DMS53 (cell line): ENCODE data around the gene SNRPA.
"Not testable (repeated sequence)": the region's sequence is repeated elsewhere in the genome, so short reads cannot be mapped to it uniquely, and the experiment has no call there.

Experiments
- DNase-seq: peaks from one replicate; lab custom pipeline; 2025; lab: John Stamatoyannopoulos, UW

SNRPA gene

DNA sequence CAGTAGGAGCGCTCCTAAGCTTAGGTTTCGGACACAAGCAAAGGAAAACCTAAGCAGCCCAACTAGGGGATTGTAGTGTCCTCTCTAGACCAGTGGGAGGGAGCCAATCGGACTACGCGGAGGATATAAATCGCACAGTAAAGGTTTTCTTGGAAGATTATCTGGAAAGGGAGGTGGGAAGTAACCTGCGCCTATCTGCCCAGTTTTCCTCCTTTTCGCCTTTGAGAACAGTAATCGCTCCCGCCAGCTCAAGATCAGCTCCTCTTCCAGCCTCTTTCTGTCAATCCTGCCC is 26.6 kb downstream of the SNRPA start:
- no peak for DNase-seq

DNA sequence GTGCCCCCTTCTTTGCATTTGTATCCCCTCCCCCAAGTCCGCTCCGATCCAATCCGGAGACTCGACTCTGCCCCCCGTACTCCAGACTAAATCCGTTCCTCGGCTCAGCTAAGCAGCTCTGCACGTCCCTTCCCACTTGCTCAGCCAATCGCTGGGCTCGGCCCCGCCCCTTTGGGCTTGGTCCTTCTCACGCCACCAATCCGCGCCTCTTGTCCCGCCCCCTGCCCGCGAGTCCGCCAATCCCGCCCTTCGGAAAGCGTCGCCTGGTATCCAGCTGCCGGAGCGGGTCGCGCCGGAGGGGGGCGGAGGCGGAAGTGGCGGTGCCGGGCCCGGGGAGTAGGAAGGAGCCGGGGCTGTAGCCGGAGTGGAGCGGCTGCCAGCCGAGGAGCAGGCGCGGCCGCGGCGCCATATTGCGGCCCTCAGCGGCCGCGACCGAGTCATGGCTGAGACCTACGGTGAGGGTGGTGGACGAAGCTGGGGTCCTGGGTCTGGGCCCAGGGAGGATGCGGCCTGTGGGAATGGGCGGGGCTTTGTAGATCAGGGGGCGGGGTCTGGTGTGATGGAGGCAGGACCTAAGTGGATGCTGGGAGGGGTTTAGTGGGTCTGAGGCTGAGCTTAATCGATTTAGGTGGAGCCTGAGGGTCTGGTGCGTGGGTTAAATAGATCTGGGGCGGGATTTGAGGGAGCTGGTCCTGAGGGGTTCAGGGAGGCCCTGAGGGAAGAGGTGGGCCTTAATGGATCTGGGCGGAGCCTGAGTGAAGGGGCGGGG is 27.1 kb downstream of the SNRPA start, which contains the start of gene RAB4B:
Gene RAB4B (plus strand): TSS at position 311 of the 769 bp plus-strand sequence. CDS start 129 bp downstream, at position 440.
- peak; percentile 100 for DNase-seq

DNA sequence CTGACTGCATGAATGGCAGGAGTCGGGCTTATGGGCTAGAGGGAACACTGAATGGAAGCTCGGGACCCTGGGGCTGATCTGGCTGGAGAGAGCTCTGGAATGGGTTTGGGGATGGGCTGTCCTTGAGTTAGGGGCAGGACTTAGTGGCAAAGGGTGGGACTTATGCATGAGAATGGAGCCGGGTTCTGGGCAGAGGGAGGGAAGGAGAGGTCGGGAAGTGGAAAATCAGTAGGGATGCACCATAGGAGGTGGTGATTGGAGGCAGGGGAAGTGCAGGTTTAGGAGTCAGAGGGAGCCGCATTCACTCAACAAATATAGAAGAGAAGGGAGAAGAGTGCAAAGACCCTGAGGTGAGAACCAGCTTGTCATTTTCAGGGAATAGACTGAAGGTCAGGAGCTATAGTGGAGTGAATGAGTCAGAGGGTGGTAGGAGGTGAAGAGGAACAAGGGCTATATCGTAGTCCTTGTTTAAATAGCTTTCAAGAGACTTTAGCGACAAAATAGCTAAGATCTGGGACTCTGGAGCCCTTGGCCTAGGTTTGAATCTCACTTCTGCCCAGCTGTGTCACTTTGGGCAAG is 27.8 kb downstream of the SNRPA start:
- peak; percentile 74 for DNase-seq

DNA sequence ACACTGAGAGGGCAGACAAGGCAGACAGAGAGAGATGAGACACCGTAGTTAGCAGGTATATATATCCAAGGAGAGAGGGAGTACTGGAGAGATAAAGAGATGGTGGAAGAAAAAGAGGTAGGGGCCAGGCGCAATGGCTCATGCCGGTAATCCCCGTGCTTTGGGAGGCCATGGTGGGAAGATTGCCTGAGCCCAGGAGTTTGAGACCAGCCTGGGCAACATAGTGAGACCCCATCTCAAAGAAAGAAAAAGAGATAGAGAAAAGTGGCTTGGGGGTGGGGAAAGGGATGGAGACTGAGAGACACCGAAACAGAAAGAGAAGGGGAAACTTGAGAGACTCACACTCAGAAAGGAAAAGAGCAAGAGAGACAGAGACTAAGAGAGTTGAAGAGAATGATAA is 29.6 kb downstream of the SNRPA start:
- no peak for DNase-seq

DNA sequence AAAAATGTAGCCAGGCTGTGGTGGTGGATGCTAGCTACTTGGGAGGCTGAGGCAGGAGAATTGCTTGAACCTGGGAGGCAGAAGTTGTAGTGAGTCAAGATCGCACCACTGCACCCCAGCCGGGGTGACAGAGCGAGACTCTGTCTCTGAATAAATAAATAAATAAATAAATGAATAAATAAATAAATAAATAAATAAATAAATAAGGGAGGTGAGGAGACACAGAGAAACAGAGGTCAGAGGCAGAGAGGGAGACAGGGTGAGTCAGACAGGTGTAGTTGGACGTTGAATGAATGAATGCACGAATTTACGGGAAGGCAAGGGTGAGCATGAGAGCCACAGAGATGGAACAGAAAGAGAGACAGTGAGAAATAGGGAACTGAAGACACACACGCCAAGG is 30.1 kb downstream of the SNRPA start:
- no peak for DNase-seq

DNA sequence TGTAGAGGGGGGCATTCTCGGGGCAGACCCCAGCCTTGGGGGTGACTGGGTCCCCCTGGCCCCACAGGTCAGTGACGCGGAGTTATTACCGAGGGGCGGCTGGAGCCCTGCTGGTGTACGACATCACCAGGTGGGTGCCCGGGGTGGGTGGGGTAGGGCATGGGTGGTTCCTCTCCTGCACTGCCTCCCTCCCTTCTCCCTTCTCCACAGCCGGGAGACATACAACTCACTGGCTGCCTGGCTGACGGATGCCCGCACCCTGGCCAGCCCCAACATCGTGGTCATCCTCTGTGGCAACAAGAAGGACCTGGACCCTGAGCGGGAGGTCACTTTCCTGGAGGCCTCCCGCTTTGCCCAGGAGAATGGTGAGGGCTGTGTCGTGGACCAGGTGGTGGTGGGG is 32.7 kb downstream of the SNRPA start:
- no peak for DNase-seq

DNA sequence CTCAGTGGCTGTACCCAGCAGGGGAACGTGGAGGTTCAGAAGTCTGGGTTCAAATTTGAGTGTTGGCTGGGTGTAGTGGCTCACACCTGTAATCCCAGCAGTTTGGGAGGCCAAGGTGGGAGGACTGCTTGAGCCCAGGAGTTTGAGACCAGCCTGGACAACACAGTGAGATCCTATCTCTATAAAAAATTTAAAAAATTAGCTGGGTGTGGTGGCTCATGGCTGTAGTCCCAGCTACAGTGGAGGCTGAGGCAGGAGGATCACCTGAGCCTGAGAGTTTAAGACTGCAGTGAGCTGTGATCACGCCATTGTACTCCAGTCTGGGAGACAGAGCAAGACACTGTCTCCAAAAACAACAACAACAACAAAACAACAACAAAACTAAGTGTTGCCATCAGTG is 33.1 kb downstream of the SNRPA start:
- DNase-seq = not testable (repeated sequence)

DNA sequence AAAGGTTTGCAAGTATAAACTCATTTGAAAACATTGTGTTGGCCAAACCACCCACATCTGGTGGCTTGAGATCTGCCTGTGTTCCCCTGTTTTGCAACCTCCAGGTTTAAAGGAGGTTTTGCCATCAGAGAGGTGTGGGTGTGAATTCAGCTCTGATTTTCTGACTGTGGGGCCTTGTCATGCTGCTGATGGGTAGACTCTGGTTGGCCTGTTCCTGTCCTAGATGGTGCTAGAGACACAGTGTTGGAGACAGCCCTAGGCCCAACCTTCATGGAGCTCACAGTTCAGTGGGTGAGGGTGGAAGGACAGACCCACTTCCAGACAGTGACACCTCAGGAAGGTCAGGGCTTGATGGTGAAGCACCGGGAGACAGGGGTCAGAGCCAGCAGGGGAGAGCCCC is 34.5 kb downstream of the SNRPA start:
- no peak for DNase-seq

DNA sequence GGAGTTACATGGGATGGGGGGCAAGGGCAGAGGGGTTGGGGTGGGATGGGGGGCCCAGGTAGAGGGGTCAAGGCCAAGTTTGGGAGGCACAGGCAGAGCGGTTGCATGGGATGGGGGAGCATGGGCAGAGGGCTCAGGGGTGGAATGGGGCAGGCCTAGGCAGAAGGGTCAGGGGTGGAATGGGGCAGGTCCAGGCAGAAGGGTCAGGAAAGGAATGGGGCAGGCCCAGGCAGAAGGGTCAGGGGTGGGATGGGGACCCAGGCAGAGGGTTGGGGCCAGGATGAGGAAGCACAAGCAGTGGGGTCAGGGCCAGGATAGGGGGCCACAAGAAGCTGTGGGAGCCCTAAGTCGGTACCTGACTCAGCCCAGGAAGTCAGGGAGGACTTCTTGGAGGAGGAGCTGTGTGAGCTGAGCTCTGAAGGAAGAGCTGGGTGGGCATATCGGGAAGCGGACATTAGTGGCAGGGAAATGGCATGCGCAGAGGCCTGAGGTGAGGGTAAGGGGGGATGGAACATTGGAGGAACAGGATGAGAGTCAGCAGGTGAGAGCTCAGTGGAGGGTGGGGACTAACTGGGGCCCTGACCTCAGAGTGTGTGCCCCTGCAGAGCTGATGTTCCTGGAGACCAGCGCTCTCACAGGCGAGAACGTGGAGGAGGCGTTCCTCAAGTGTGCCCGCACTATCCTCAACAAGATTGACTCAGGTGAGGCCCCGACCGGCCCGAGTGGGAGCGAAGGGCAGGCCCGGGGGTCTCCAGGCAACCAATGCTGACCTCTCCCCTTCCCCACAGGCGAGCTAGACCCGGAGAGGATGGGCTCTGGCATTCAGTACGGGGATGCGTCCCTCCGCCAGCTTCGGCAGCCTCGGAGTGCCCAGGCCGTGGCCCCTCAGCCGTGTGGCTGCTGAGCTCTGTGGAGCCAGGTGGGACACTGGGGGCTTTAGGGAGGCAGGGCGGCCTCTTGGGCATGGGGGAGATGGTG is 35.3 kb downstream of the SNRPA start:
- no peak for DNase-seq

DNA sequence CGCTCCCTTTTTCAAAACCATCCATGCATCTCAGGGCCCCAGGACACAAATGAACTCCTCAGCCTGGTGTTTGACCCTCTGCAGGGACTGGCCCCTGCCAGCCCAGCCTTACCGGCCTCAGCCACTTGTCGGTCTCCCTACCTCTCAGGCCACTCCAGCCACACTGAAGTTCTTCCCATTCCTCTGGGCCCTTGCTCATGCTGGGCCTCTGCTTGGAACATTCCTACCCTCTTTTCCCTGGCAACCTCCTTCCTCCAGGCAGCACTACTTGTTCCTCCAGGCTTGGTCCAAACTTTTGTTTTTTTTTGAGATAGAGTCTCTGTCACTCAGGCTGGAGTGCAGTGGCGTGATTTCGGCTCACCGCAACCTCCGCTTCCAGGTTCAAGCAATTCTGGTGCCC is 40.3 kb downstream of the SNRPA start:
- DNase-seq = no peak

DNA sequence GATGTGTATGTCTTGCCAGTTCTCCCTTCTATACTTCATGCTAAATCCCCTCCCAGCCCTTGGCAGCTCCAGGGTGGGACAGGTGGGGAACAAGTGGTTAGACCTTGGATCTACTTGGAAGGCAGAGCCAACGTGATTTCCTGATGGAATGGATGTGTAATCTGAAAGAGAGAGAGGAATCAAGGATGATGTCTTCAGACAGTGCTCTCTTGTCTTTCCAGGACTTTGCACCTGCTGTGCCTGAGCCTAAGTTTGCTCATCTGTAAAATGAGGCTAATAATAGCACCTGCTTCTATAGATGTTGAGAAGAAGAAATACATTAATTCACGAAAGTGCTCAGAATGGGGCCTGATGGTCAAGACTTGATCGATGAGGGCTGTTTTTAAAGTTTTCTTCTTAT is 41.0 kb downstream of the SNRPA start:
- no peak for DNase-seq

DNA sequence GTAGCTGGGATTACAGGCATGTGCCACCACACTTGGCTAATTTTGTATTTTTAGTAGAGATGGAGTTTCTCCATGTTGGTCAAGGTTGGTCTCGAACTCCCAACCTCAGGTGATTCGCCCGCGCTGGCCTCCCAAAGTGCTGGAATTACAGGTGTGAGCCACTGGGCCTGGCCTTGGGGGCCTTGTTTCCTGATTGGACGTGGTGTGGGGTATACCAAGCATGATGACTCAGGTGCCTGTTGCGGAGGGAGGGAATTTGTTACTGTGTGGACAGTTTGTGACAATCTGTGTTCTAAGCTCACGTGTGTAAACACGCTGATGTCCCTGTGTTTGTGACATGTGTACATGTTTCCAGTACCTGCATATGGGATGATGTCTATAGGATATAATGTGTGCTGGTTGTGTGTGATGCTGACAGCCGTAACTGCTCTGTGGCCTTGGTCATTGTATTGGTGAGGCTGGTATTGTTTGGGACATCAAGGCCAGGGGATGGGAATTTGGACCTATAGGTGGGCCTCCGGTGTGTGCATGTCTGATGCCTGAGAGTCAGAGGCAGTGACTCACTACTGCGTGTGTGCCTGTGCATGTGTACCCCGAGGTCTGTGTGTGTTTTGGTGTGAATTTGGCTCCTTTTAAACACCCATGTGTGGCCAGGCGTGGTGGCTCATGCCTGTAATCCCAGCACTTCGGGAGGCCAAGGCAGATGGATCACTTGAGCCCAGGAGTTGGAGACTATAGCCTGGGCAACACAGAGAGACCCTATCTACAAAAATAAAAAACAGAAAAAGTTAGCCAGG is 46.4 kb downstream of the SNRPA start:
- DNase-seq = no peak

DNA sequence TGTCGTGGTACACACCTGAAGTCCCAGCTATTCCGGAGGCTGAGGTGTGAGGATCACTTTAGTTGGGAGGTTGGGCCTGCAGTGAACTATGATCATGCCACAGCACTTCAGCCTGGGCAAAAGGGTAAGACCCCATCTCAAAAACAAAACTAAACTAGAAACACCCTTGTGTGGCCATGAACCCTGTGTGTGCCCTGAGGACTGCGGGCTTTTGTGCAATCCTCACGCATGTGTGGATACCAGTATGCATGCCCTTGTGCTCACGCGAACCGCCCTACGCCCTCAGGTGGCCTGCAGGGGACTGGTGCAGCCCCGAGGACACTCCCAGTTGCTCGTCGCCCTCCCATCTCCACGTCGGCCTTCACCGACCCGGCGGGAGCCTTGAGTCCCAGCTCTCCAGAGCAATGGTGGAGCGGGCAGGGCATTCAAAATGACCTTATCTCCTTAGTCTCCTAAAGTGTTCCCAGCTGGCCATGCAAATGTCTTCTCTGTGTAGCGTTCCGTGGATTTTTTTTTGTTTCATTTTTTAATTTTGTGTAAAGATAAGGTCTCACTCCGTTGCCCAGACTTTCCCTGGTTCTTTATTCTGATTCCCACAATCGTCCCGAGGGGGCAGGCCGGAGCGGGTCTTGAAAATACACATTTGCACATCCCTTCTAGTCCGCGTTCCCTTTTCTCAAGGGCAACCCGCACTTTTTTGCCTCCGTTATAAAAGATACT is 47.1 kb downstream of the SNRPA start:
- peak; percentile 96 for DNase-seq

DNA sequence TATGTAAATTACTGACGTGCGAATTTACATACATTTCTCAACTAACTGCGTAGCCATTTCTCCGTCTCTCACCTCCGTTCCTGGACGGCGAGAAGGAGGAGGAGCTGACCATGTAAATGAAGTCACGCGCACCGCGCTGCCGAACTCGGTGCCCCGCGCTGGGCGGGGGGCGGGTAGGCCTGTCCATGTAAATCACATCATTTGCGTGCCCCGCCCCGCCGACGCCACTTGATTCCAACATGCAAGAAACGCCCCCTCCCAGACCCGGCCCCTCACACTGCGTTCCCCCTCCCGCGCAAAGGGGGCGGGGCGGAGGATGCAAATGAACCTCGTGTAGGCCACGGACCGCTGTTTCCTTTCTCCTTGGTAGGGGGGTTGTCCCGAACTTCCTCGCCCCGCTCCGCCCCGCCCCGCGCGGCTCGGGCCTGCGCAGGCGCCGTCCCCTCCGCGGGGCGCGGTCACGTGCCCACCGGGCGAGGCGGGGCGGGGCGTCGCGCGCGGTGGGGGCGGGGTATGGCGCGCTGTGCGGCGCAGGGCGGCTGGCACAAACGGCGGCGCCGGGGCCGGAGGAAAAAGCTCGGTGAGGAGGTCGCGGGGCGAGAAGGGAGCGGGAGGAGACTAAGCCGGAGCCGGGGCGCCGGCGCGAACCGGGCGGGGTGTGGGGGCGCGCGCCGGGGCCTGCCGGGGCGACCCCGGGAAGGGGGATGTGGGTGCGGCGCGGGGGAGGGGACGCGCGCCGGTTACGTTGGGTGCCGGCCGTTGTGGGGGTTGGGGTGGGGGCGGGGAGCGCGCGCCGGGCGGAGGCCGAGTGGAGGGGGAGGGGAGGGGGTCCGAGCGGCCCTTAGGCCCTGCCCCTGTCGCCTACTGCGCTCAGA is 47.9 kb downstream of the SNRPA start, which contains the start of gene EGLN2:
Gene EGLN2 (plus strand): TSS at position 509 of the 875 bp plus-strand sequence. CDS start 1,382 bp downstream, outside the sequence.
- peak; percentile 100 for DNase-seq

DNA sequence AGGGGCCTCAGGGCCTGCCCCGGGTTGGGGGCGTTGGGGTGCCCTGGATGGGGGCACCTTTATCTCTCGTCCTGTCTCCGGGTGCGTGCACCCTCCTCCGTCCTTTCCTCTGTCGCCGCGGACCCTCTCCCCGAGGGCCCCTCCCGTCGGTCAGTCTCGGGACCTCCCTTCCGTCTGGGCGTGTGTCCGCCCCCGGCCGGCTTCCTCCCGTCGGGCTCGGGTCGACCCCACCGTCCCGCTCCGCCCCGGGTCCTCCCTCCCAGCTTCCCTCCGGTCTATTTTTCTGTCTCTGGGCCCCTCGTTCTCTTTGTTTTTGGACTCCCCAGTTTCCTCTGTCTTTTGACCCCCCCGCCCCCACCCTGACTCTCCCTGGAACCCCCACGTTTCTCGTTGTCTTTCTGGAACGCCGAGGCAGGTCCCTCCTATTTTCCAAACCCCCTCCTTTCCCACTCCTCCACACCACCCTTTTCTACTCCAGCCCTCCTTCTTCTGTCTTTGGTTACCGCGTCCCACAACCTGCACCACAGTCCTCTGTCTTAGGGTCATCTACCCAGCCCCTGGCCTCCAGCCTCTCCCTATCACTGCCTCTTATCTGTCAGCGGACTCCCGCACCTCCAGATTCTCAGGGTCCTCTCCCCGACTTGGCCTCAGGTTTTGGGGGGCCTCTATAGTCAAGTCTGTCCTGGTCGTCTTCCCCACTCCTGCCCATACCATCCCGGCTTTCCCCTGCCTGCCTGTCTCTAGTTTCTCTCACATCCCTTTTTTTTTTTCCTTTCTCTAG is 48.7 kb downstream of the SNRPA start:
- DNase-seq = peak; percentile 56

DNA sequence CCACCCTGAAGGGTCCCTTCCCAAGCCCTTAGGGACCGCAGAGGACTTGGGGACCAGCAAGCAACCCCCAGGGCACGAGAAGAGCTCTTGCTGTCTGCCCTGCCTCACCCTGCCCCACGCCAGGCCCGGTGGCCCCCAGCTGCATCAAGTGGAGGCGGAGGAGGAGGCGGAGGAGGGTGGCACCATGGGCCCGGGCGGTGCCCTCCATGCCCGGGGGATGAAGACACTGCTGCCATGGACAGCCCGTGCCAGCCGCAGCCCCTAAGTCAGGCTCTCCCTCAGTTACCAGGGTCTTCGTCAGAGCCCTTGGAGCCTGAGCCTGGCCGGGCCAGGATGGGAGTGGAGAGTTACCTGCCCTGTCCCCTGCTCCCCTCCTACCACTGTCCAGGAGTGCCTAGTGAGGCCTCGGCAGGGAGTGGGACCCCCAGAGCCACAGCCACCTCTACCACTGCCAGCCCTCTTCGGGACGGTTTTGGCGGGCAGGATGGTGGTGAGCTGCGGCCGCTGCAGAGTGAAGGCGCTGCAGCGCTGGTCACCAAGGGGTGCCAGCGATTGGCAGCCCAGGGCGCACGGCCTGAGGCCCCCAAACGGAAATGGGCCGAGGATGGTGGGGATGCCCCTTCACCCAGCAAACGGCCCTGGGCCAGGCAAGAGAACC is 49.5 kb downstream of the SNRPA start:
- no peak for DNase-seq

DNA sequence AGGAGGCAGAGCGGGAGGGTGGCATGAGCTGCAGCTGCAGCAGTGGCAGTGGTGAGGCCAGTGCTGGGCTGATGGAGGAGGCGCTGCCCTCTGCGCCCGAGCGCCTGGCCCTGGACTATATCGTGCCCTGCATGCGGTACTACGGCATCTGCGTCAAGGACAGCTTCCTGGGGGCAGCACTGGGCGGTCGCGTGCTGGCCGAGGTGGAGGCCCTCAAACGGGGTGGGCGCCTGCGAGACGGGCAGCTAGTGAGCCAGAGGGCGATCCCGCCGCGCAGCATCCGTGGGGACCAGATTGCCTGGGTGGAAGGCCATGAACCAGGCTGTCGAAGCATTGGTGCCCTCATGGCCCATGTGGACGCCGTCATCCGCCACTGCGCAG is 50.0 kb downstream of the SNRPA start:
- no peak for DNase-seq

DNA sequence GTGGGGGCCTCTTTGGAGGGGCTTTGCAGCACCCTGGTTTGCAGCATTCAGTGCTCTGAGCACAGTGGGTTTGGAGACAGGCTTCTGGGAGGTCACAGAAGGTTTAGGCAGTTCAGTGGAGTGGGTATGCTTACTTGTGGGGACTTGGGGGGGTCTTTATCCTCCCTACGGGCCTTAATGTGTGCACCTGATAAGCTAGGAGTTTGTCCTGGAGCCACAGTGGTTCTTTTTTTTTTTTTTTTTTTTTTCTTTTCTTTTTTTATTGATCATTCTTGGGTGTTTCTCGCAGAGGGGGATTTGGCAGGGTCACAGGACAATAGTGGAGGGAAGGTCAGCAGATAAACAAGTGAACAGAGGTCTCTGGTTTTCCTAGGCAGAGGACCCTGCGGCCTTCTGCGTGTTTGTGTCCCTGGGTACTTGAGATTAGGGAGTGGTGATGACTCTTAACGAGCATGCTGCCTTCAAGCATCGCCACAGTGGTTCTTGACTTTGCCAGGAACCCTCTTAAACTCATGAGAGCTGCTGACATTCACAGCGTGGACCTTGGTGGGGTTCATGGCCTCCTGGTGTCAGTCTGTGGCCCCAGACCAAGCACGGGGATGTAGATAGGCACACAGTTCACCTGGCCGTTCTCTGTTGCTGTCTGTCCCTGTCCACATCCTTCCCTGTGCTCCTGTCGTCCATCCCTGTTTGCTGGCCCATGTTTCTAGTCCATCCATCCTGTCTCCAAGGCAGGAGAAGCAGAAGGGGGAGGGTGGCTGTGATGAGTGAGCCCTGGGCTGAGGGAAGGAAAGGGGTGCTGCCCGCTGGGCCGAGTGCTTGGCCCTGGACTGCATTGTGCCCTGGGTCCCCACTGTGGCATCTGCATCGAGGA is 50.7 kb downstream of the SNRPA start:
- DNase-seq = no peak
